ENCODE results near the gene CDK17. TPM values are rescaled to one million over a fixed set of nuclear protein-coding genes. Genes with fewer than 3 reads are reported as not detected.

The CDK17 gene
- total and polyA plus RNA-seq, 9 of the 15 experiments (the other 6 are each of a cell fraction or from before 2014, with no cell fraction given), result 4.8 to 39.3 (median 21.6) TPM

DNA sequence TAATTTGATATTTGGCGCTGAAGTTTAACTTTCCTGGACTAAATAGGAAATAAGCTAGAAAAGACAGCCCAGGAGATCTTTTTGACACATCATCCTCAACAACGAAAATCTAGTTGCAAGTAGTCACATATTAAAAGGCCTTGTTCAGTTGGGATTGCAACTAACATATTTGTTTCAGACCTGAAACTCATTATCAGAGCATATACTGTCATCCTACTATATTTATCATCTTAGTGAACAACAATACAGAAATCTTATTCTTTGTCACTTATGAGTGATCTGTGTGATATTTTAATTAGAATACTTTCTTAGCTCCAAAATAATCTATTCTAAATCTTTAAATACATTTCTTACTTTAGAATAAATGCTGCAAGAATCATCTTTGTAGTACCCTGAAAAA lies 134.0 kb downstream of the CDK17 start:
- CTCF ChIA-PET (ENCODE audit: low intra/inter-chr PET ratio), result no interaction called here
- Histone ChIP-seq H3K9ac (ENCODE audit: insufficient read depth in 1 of 2, low read depth in 2 of 2, low read length in 2 of 2) (no peak overlapping the region), H3K4me3 (no peak overlapping the region), H3K9me1 (ENCODE audit: control insufficient read depth, insufficient read depth, low read length) (no peaks in the 10 kb centered on the region), H3K27ac (ENCODE audit: extremely low read depth, low read depth, low read length) (no peak overlapping the region), H3K79me2 (ENCODE audit: control insufficient read depth, insufficient read depth, low read length) (no peaks in the 10 kb centered on the region), H3K9me3 (replicated peaks; ENCODE audit: control insufficient read depth, insufficient read depth, low read depth, low read length) (no peaks in the 10 kb centered on the region), H4K20me1 (replicated peaks; ENCODE audit: control insufficient read depth, insufficient read depth, low read length) (no peaks in the 10 kb centered on the region), H2AFZ (ENCODE audit: low read depth, low read length) (no peak overlapping the region), H3K27me3 (ENCODE audit: control insufficient read depth in 2 of 2, insufficient read depth in 2 of 2, low read length in 2 of 2) (no peaks in the 10 kb centered on the region), H3K4me2 (ENCODE audit: insufficient read depth, low read length) (no peak overlapping the region), H3K4me1 (replicated peaks in 1 of 2; ENCODE audit: control insufficient read depth in 2 of 2, insufficient read depth in 2 of 2, low read length in 2 of 2) (peaks cover 0 to 6% of the 10 kb centered on the region in 2 experiments; a peak in 1 of 5 replicates), H3K36me3 (ENCODE audit: control insufficient read depth, insufficient read depth, low read length) (peaks cover 19% of the 10 kb centered on the region; the same call in 1 of the 3 replicates)
- in situ Hi-C loops (cut with MboI), result no loop called here
- no peak for DNase-seq (ENCODE audit: extremely low read depth in 1 of 4, low spot score in 3 of 4)
- intact Hi-C loops (cut with micrococcal nuclease), result no loop called here
- no peak for ATAC-seq
- TF ChIP-seq ZSCAN29 (IDR thresholded peaks at IDR 0.05) (no peak), MYC (IDR thresholded peaks at IDR 0.05; ENCODE audit: low read depth, low read length) (no peak), MYC (CRISPR knock-in tag; IDR thresholded peaks at IDR 0.05; ENCODE audit: borderline replicate concordance, low read depth) (no peak), ARHGAP35 (IDR thresholded peaks at IDR 0.05; ENCODE audit: partially characterized antibody) (no peak), ZBTB7A (IDR thresholded peaks at IDR 0.05; ENCODE audit: borderline replicate concordance, control insufficient read depth, low read depth, low read length) (no peak), DNMT1 (IDR thresholded peaks at IDR 0.05) (no peak), CHD2 (IDR thresholded peaks at IDR 0.05; ENCODE audit: low read depth, low read length) (no peak), SMAD4 (CRISPR knock-in tag; conservative IDR thresholded peaks at IDR 0.05) (no peak), PHB (CRISPR knock-in tag; IDR thresholded peaks at IDR 0.05) (no peak)
- TF ChIP-seq, protein P1, sequence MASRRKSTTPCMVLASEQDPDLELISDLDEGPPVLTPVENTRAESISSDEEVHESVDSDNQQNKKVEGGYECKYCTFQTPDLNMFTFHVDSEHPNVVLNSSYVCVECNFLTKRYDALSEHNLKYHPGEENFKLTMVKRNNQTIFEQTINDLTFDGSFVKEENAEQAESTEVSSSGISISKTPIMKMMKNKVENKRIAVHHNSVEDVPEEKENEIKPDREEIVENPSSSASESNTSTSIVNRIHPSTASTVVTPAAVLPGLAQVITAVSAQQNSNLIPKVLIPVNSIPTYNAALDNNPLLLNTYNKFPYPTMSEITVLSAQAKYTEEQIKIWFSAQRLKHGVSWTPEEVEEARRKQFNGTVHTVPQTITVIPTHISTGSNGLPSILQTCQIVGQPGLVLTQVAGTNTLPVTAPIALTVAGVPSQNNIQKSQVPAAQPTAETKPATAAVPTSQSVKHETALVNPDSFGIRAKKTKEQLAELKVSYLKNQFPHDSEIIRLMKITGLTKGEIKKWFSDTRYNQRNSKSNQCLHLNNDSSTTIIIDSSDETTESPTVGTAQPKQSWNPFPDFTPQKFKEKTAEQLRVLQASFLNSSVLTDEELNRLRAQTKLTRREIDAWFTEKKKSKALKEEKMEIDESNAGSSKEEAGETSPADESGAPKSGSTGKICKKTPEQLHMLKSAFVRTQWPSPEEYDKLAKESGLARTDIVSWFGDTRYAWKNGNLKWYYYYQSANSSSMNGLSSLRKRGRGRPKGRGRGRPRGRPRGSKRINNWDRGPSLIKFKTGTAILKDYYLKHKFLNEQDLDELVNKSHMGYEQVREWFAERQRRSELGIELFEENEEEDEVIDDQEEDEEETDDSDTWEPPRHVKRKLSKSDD (conservative IDR thresholded peaks at IDR 0.05; ENCODE audit: low read length), result no peak
- TF ChIP-seq, protein P2, sequence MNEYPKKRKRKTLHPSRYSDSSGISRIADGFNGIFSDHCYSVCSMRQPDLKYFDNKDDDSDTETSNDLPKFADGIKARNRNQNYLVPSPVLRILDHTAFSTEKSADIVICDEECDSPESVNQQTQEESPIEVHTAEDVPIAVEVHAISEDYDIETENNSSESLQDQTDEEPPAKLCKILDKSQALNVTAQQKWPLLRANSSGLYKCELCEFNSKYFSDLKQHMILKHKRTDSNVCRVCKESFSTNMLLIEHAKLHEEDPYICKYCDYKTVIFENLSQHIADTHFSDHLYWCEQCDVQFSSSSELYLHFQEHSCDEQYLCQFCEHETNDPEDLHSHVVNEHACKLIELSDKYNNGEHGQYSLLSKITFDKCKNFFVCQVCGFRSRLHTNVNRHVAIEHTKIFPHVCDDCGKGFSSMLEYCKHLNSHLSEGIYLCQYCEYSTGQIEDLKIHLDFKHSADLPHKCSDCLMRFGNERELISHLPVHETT (CRISPR knock-in tag; conservative IDR thresholded peaks at IDR 0.05 in 1 of 2, IDR thresholded peaks at IDR 0.05 in 1 of 2), result no peak
- 88% methylated on average over 2 of the region's 2 CpGs for WGBS (ENCODE audit: insufficient coverage, low coverage, missing lambda C conversion rate)
- POLR2A ChIA-PET, result no interaction called here
- no peak for FAIRE-seq
- BruUV-seq (replicated peaks), result no TSS peak

Measured in K562 (cell line).